ENCODE measurements around the gene ING2. TPM values are rescaled to one million over a fixed set of nuclear protein-coding genes. Genes with fewer than 3 reads are reported as not detected.

Gene ING2
- polyA plus RNA-seq, 3 donors: 20.0 to 25.8 (median 25.4) TPM

DNA sequence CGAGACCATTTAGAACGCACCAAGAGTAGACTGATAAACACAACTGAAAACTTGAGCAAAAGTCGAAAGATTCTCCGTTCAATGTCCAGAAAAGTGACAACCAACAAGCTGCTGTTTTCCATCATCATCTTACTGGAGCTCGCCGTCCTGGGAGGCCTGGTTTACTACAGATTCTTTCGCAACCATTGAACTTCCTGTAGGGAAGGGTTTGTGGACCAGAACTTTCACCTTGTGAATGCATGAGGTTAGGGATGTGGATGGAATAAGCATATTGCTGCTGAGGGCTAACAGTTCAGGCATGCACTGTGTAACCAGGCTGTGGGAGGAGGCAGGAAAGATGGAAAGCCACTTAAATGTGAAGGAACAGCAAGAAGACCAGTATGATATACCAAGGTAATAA, 20.9 kb upstream of the ING2 start:
- no peak for DNase-seq

DNA sequence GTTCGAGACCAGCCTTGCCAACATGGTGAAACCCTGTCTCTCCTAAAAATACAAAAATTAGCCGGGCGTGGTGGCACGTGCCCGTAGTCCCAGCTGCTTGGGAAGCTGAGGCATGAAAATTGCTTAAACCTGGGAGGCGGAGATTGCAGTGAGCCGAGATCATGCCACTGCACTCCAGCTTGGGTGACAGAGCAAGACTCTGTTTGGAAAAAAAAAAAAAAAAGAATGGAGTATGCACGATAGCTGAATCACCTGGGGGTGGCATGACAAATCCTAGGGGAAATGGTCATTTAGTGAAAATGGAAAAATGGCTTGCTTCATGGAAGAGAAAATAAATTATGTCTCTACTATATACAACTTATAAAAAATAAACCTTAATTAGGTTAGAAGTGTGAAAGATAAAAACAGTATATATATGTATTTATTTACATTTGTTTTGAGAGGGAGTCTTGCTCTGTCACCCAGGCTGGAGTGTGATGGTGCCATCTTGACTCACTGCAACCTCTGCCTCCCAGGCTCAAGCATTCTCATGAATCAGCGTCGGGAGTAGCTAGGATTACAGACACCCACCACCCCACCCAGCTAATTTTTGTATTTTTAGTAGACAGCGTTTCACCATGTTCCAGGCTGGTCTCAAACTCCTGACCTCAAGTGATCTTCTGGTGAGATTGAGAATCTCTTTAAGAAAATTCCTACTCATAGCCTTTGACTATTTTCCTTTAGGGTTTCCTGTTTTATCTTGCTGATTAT, 19.3 kb upstream of the ING2 start:
- DNase-seq: no peak

DNA sequence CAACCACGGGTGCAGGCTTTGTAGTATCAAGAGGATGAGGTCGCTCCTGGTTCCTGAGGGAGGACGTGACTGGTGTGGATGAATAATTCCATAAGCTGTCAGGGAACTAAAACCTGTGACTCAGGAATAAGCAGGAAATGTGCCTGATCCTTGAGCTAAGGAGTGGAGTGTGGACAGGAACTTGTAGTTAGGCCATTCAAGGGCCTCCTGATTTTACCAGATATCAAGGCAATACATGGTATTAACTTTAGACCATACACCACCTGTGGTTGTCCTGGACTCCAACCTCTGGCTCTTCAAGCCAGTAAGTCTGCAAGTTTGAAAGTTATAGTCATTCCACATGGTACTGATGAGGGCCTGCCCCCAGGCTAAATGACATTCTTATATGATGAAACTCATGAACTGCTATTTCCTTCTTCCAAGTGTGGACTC, 12.1 kb upstream of the ING2 start:
- DNase-seq: no peak

DNA sequence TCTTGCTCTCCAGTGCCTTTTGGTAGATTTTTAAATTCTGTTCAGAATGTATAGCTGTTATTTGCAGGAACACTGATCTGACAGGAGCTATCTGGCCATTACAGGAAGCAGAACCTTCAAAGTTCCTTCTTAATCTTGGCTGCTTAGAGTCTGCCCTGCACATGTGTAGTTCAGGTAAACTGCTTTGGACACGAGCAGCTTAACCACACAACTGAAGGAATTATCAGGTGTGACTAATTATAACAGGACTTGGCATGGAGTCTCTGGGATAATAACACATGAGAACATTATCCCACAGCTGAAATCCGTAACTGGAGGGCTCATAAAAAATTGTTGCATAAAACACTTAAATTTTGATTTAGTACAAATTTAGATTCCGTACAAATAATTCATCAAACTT, 11.6 kb upstream of the ING2 start:
- DNase-seq: no peak

DNA sequence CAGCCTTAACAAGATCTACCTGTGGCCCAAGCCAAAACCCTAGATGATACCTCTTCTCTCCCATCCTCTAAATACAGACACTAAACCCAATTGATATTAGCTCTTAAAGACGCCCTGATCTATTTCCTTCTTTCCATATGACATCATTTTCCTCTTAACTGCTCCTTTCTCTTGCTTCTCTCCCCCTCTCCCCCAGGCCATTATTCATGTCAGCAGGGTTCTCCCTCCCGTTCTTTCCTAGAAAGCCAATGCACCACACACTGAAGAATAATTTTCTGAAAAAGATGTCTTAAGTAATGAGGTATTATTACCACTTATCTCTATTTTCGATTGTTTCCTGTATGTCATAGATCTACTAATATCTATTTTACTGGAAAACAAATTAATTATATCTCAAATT, 9.7 kb upstream of the ING2 start:
- DNase-seq: no peak

DNA sequence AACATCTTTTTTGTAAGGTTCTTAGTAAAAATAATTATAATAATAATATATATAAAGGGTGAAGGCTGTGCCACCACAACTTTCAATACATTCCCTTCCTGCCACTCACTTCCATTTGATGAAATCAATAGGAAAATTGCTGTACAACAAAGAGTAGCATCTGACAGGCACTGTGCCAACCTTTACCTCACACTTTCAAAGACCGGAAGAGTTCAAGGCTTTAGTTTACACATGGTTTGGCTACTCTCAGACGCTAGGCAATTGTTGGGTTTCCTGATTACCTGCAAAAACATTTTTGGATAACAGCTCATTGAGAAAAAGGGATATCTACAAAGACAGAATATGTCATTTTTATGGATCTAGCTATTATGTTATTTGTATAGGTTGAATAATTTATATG, 5.5 kb upstream of the ING2 start:
- no peak for DNase-seq

DNA sequence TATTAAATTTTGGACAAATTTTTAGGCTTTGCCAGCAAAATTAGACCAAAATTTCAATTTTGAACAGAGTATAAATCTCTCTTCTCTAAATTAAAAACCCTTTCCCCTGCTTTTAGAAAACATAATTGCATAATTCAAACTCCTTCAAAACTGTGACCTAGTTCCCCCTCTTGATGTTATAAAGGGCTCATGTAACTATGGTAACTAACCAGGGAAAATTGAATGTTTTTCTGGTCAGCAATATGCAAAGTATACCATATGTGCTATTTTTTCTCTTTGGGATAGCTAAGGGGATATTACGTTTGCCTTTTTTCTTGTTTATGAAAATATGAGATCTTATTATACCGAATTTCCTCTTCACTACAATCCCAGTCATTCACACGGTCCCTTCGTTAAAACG, 5.1 kb upstream of the ING2 start:
- no peak for DNase-seq

DNA sequence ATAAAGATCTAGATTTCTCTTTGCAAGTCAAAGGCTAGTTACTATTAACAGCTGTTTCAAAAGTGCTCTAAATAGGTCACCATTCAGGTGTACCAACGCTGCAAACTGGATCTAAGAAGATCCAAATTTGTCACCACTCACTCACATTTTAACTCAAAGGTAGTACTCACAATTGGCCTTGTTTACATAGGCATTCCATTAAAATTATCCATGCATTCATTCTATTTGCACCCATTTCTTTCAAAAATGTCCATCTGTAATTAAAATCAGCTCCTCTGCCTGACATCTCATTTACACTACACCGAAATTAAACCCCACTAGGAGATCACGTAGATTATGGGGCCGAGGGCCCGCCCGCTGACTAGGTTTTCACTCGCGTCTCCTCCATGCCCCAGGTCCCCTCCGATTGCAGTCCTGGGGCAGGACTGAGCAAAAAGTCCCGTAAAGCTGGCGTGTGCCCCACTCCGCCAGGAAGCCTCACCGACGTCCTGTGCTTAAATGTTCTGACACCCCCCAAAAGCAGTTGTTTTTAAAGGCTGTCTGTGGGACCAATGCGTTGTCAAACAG, 1.3 kb upstream of the ING2 start:
- no peak for DNase-seq

DNA sequence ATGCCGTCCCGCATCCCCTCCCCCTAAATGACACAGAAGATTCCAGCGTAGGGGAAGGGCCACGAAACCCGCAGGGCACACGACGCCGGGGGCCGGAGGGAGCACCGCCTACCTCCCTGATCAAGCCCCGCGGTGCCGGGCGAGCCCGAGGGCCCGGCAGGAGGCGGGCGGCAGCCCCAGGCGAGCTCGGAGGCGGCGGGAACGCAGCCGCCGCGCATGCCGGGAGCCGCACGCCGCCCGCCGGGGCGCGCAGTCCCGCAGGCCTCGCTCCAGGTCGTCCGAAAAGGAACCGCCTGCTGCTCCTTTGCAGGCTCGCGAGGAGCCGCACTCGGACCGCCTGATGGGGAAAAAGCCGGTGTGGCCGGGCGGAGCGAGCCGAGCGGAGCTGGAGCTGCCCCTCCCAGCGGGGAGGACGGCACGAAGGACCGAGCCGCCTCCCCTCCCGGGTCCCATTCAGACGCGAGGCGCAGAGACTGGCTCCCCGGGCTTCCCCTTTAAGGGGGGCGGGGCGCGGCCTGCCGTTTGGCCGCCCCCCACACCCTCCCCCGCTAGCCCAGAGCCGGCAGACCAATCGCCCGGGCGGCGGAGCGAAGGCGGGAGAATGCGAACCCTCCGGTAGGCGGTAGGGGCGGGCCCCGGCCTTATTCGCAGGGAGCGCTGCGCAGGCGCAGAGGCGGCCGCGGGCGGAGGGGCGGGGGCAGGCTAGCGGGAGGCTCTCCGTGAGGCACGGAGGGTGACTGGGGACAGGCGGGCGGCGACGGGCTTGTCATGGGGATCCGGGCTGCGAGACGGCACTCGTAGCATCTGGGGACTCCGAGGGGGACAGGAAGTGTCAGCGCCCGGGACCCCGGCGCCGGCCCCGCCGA, 561 bp upstream of the ING2 start:
- DNase-seq: peak; percentile 98

DNA sequence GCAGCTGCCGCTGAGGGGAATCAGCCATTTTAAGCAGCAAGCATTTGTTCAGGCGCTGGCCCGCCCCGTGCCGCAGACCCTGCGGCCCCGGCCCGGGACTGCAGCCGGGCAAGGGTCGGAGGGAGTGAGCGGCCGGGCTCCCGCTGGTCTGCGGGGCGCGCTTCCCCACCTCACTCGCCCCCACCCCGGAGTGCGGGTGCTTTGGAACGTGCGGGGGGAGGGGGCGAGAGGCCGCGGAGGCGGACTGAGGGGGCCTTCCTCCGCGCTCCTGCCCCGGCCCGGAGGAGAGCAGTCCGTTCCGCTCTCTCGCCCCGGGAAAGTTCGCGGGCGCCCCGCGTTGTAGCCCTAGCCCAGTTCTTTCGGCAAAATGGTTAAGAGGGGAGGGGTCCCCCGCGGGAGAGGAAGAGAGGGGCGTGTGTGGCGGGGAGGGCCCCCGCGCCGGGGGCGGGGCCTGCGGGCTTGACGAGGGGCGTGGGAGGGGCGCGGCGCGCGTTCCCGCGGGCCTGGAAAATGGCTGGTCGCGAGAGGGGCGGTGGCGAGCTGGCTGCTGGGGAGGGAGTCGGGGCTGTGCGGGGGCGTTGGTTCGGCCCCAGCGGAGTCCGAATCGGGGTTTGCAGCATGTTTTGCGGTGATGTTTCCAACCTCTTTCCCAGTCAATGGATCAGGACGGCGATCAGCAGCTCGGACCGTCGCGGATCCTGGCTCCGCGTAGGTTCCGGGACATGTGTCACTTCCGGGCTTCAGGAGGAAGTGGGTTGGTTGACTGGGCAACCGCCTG, 942 bp downstream of the ING2 start:
- DNase-seq: peak; percentile 91

DNA sequence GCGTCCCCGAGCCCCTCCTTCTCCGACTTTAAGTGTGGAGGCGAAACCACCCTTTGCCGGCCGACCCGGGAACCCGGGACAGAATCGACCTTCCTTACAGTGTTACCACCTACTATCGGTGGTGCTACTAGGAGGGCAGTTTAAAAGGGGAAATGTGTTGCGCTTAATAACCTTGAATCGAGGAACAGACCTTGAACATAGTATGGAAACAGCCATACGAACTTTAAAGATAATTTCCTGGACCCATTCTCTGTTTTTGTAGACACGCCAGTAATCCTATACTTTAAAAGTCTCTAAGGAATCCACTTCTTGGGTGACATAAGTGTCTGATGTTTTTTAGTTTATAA, 1.5 kb downstream of the ING2 start:
- DNase-seq: no peak

DNA sequence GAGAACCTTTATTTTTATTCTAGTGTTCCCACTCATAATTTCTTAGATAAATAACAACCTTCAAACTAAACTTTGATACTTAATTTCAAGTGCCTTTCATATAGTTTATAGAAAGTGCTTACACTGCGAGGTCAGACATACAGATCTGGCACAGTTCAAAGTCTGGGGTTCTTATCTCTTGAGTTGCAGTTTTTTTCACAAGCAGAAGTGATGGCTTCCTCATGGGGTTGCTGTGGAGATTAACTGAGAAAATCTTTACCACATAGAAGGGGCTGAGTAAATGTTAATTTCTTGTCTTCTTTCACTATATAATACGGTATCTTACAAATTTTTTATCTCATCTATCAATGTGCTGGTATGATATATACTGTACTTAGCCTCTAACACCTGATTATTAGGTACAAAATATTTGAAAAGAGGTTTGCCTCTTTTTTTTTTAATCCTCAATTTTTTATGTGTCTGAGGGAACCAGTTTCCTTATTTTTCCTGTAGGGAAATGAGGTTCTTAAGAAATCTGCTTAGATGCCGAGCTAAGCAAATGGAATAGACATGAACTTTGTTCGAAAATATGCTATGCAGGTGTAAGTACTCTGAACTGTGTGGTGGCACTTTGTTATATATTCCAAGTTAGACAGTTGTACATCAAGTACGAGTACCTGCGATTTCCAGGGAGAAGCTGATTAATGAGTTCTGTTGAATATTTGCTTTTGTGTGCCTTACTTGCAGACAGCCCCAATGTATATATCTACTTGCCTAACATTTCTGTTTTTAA, 3.3 kb downstream of the ING2 start:
- no peak for DNase-seq

DNA sequence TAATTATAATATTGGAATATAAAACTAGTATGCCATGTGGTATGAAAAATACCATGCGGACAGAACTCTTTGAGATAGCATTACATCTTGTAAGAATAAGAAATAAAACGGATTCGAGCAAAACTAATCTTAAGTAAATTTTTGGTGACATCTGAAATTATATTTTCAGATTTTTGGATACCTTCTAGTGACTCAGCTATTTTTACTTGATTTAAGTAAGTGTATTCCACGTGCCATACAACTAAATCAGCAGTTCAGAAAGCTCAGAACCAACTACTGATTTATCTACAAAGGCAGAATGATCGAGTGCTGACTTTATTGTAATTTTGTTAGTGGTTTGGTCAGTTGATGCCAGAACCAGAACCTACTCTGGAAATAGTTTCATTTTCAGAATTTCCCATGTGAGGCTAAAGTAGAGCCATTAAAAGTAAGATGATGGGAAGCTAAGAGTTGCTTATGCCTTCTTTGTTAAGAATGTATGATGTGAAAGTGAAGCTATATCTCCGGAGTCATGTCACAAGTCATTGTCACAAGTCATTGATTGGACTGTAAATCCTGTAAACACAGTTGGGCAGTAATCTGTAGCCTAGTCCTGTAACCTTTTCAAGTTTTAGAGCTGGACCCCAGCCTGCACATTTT, 4.0 kb downstream of the ING2 start:
- DNase-seq: no peak

DNA sequence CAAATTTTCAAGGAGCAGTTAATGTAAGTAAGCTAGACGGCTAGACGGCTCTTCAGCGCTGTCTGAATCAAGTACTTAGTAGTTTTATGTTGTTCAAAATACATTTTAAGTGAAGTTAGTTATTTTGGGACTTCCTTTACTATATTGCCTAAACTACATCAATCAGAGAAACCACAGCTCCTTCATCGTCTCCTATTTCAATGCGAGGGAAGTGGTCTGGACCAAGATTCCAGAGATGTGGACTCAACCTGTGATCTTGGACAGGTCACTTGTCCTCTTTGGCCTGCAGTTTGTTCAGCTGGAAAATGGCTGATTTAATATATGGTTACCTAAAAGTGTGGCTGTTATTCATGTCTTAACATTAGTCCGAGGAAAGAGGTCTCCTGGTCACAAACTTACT, 10.6 kb downstream of the ING2 start:
- no peak for DNase-seq

DNA sequence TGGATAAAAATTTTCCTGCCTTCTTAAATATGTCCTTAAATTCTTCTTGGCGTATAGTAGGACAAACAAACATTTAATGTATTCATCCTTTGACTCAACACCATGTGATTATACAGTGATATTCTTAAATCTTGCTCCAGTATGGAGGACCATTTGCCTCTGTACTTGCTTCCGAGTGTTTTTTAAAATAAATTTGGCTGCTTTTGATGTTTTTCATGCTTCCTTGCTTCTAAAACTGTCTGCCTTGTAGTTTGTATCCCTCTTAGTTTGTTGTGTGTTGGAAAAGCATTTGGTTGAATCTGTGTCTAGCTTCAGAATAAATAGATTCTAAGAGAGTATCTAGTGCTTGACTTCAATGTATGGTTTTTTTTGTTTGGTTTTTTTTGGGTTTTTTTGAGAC, 12.3 kb downstream of the ING2 start:
- no peak for DNase-seq

DNA sequence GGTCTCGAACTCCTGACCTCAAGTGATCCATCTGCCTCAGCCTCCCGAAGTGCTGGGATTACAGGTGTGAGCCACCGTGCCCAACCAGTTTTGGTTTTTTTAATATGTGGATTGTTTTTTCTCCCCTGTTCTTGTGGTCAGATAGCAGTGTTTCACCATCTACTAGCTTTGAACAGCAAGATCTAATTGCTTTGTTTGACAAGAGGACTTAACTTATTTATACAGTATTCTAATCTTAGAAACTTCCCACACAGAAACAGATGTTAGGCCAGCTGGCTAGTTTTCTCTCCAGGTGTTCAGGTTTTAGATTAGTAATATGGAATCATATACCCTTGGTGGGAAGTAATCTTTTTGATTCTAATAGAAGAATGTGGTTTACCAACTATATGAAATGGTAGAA, 12.9 kb downstream of the ING2 start:
- no peak for DNase-seq

DNA sequence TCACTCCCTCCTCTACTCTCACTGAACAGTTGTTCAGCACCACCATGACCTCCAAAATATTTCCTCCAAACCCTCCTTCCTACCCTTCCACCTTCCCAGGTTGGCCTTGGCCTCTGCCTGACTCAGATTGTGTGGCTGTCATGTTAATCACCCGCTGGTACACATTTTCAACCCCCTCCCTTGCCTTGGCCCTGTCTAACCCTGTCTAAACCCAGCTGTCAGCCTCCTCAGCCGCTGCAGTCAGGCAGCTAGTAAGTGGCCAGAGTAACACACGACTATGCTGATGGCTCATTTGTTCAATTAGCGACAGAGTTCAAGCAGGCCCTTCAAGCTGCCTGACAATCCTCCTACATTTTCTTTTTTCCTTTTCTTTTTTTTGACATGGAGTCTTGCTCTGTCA, 18.0 kb downstream of the ING2 start:
- no peak for DNase-seq

DNA sequence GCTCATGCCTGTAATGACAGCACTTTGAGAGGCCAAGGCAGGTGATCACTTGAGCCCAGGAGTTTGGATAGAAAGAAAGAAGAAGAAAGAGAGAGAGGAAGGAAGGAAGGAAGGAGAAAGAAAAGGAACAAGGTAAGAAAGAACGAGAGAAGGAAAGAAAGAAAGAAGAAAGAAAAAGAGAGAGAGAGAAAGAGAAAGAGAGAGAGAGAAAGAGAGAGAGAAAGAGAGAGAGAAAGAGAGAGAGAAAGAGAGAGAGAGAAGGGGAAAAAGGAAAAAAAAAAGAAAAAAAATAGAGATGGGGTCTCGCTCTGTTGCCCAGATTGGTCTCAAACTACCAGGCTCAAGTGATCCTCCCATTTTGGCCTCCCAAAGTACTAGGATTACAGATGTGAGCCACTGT, 22.5 kb downstream of the ING2 start:
- no peak for DNase-seq

DNA sequence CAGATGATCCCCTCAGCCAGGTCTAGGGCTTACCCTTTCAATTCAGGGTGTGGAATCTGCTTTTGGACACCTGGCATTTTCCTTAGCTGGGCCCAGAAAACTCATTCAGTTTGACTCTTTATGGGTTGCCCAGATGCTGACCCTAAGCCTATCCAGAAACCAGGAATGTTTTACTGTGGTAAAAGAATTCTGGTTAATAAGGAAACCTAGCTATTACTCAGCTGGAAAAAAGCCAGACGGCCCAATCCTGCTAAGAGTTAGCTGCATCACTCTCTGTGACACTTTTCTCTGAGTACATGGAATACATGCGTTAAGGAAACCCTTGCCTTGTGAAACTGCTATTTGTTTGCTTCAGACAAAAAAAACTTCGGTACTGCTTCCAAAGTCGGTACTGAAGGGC, 28.0 kb downstream of the ING2 start:
- no peak for DNase-seq

DNA sequence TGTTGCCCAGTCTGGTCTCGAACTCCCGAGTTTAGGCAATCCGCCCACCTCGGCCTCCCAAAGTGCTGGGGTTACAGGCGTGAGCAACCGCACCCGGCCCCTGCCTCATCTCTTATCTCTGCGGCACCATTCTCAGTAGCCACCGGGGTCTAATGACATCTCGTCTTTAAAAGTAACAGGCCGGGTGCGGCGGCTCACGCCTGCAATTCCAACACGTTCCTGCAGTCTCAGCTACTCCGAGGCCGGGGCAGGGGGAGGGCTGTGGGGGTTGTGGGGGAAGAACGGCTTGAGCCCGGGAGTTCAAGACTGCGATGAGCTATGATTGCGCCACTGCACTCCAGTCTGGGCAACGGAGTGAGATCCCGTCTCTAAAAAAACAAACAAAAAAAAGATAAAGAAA, 28.8 kb downstream of the ING2 start:
- no peak for DNase-seq

DNA sequence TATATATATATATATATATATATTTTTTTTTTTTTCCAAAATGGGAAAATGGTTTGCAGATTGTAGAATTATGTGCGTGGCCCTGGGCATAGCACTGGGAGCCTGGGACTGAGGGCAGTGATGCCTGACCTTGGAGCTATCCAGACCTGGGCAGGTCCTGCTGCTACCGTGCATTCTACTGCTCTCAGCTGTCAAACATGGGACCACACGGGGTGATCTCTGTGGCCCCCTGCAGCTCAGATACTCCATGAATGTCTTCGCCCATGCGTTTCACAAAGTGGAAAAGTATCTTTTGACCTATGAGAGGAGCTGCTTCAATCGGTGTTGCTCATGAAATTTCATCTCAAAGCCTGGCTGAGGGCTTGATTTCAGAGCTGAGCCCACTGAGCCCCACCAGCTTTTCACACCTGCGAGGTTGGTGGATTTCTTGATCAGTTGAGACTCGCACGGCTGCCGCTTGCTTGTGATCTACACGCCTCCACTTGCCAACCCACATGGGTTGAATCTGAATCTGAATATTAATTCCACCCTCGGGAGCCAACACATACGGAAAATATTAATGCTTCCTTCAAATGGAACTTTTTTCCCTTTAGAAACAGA, 35.7 kb downstream of the ING2 start:
- no peak for DNase-seq

Measured in renal pelvis (tissue), 4 donors.